HepG2 (cell line): Measurements from ENCODE around the gene TEAD3. TPM values are rescaled to one million over a fixed set of nuclear protein-coding genes. Genes with fewer than 3 reads are reported as not detected.

Experiments used
- ATAC-seq: fragments of 200-7000 bp; cut with Tn5 transposase; 3 replicates; pipeline ENCODE4 v1.9.1; 2020; ENCODE audit warnings: mild to moderate bottlenecking, moderate library complexity
- BruUV-seq: library from RNA; stranded (reverse); fragments of 400-500 nt; replicated peaks from 2 replicates; lab custom pipeline; 2021; lab: Mats Ljungman, UMichigan
- CTCF ChIA-PET: fragments of 300-600 bp; formaldehyde crosslinking; extraction: SDS; loops from one replicate; lab custom pipeline; 2021; ENCODE audit warnings: low total read pairs, inconsistent platforms, low intra/inter-chr PET ratio; lab: Yijun Ruan, JAX
- POLR2A ChIA-PET: fragments of 350-600 bp; sonication (Branson Sonifier 250); formaldehyde crosslinking; loops from one replicate; lab custom pipeline; 2020; ENCODE audit warnings: antibody characterized with exemption, inconsistent platforms; lab: Yijun Ruan, JAX
- DNase-seq: peaks from one replicate; pipeline ENCODE4 v3.0.0-alpha.2; 2015; ENCODE audit warnings: low spot score
- FAIRE-seq: peaks from 3 replicates; lab custom pipeline; 2011; peaks lifted over from hg19 to GRCh38; lab: Jason Lieb, UNC
- H2AFZ ChIP-seq: one replicate; pipeline ENCODE4 v1.6.1; 2011; ENCODE audit warnings: low read length, inconsistent platforms
- H3K27ac ChIP-seq: fragments of 300-600 bp; 3 replicates; pipeline ENCODE4 v1.8.0; 2011; ENCODE audit warnings: mixed run types, mild to moderate bottlenecking, mixed read lengths, low read length, inconsistent platforms; ENCODE audit not compliant: insufficient read depth; ENCODE audit errors: extremely low read length
- H3K27me3 ChIP-seq, 2 experiments: fragments of 200-600 bp in 1 of 2; 2 replicates in 1 of 2; 3 replicates in 1 of 2; pipeline versions ENCODE4 v1.6.0 to v1.8.0; 2011; ENCODE audit warnings: low read length in 2 of 2, mild to moderate bottlenecking in 2 of 2, moderate library complexity in 2 of 2, inconsistent platforms in 1 of 2; ENCODE audit not compliant: insufficient read depth in 2 of 2, control insufficient read depth in 1 of 2
- H3K36me3 ChIP-seq, 2 experiments: fragments of 200-600 bp in 1 of 2; replicated peaks in 1 of 2; 2 replicates in 1 of 2; 3 replicates in 1 of 2; pipeline versions ENCODE4 v1.5.1 to v1.8.0; 2011; ENCODE audit warnings: low read length in 2 of 2, inconsistent platforms in 1 of 2; ENCODE audit not compliant: insufficient read depth in 2 of 2, control insufficient read depth in 1 of 2
- H3K4me1 ChIP-seq: 2 replicates; pipeline ENCODE4 v1.5.1; 2012; ENCODE audit warnings: low read length, inconsistent platforms; ENCODE audit not compliant: insufficient read depth
- H3K4me2 ChIP-seq: 2 replicates; pipeline ENCODE4 v1.6.0; 2011; ENCODE audit warnings: low read depth, low read length, inconsistent platforms
- H3K4me3 ChIP-seq, 3 experiments: fragments of 200-600 bp in 1 of 3; sonication (generic), shearing (Covaris generic) in 1 of 3; replicated peaks in 1 of 3; 2 replicates each; pipeline ENCODE4 v1.5.1; 2011 to 2016; ENCODE audit warnings: low read length in 3 of 3, inconsistent platforms in 2 of 3, low read depth in 2 of 3, mild to moderate bottlenecking in 2 of 3, control low read depth in 1 of 3, mixed read lengths in 1 of 3; ENCODE audit not compliant: insufficient read depth in 1 of 3
- H3K79me2 ChIP-seq: one replicate; pipeline ENCODE4 v1.6.1; 2011; ENCODE audit warnings: low read length, inconsistent platforms; ENCODE audit not compliant: insufficient read depth
- H3K9ac ChIP-seq: 2 replicates; pipeline ENCODE4 v1.6.0; 2011; ENCODE audit warnings: mild to moderate bottlenecking, low read depth, low read length, inconsistent platforms; ENCODE audit not compliant: insufficient read depth
- H3K9me3 ChIP-seq: 2 replicates; pipeline ENCODE4 v1.5.1; 2012; ENCODE audit warnings: mild to moderate bottlenecking, low read length
- H4K20me1 ChIP-seq: 2 replicates; pipeline ENCODE4 v1.6.0; 2011; ENCODE audit warnings: inconsistent platforms, mild to moderate bottlenecking, low read length, moderate library complexity; ENCODE audit not compliant: insufficient read depth
- HNRNPLL ChIP-seq: fragments of 200-400 bp; formaldehyde crosslinking; IDR thresholded peaks from 2 replicates; pipeline ENCODE4 v1.6.1; 2017; ENCODE audit warnings: mild to moderate bottlenecking, low read depth, low read length; ENCODE audit not compliant: poor library complexity, severe bottlenecking
- JARID2 ChIP-seq: sonication (generic); formaldehyde crosslinking; IDR thresholded peaks from 2 replicates; pipeline ENCODE4 v1.8.1; 2023; ENCODE audit warnings: missing genetic modification reagents, inconsistent platforms; ENCODE audit not compliant: insufficient replicate concordance
- ZNF724P ChIP-seq: sonication (generic); formaldehyde crosslinking; IDR thresholded peaks from 2 replicates; pipeline ENCODE4 v1.8.0; 2022; ENCODE audit warnings: missing genetic modification reagents, borderline replicate concordance
- WGBS: methylation state at CpG from one replicate; pipeline ENCODE4 v1.1.6; 2017; ENCODE audit warnings: low lambda C conversion rate; 5-methylcytosine and 5-hydroxymethylcytosine counted together
- in situ Hi-C: cut with HindIII; loops from 2 replicates; pipeline ENCODE4 v1.10.0; 2017; ENCODE audit warnings: low pct_unique_long_range_greater_than_20kb; ENCODE audit not compliant: extremely low pct_ligation_motif_present
- intact Hi-C: fragments of 100-400 bp; cut with micrococcal nuclease; formaldehyde crosslinking; loops from one replicate; pipeline ENCODE4 v1.10.0; 2022; ENCODE audit not compliant: unreplicated experiment
- polyA plus RNA-seq, 8 experiments: library from polyadenylated mRNA; depleted of rRNA in 3 of 8; stranded (reverse) in 7 of 8; unstranded in 1 of 8; fragments of >200 nt; fragmentation: Illumina TruSeq in 4 of 8; extraction: Trizol in 4 of 8; gene quantifications; 2 replicates each; pipeline versions ENCODE4 v1.2.1 to v1.2.3, GENCODE V29; 2011 to 2016; ENCODE audit warnings: low read depth in 4 of 8, missing spikeins in 1 of 8, mixed read lengths in 1 of 8; ENCODE audit not compliant: insufficient read depth in 1 of 8
- total RNA-seq, 5 experiments: library from RNA; depleted of rRNA; stranded (reverse); fragments of >200 nt; fragmentation: Illumina TruSeq; extraction: Trizol; gene quantifications; 2 replicates each; pipeline ENCODE4 v1.2.3, GENCODE V29; 2016; ENCODE audit warnings: low read depth in 1 of 5
- TF ChIP-seq, protein P1 (sequence below): sonication (generic); formaldehyde crosslinking; IDR thresholded peaks from 2 replicates; pipeline ENCODE4 v1.4.0; 2020; ENCODE audit warnings: missing genetic modification reagents, borderline replicate concordance
- TF ChIP-seq, protein P2 (sequence below): sonication (generic); formaldehyde crosslinking; IDR thresholded peaks from 2 replicates; pipeline ENCODE4 v1.9.0; 2022; ENCODE audit warnings: missing genetic modification reagents, mild to moderate bottlenecking, borderline replicate concordance
- TF ChIP-seq, protein P3 (sequence below): sonication (generic); formaldehyde crosslinking; IDR thresholded peaks from 2 replicates; pipeline ENCODE4 v1.5.0; 2020; ENCODE audit warnings: mild to moderate bottlenecking, missing genetic modification reagents

The TEAD3 gene
- total and polyA plus RNA-seq, 2 of the 13 experiments (the other 11 are each of a cell fraction or from before 2014, with no cell fraction given): 15.1 to 16.5 TPM

DNA sequence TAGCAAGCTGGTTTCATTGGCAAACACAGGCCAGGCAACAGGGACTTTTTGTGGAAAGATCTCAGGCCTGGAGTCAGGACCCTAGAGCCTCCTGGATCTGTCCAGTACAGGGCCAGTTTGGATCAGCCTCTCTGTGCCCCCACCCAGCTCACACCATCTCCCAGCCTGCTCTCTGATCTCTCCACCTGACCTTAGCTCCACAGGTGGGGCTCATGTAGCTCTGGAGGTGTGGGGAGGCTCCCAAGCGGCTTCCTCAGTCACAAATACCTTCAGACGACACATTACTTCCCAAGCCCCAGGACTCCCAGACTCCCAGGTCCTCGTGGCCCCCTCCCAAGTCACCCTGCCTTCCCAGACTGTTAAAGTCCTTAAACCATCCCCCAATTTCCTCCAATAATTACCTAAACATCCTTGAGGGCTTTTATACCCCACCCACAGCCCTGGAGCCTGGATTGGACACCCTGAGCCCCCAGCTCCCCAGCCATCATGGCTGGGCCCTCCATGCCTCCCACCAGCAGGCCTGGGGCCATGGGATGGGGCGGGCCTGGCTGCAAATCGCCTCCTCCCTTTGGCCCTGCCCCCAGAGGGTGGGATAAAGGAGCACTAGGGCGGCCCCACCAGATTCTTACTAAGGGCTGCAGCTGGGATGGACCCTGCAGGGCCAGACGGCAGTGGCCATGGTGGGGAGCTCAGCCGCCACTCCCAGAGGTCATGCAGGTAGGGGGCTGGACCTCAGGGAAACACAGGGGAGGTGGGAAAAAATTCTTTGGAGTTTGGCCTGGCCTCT lies 60.6 kb downstream of the TEAD3 start (continued):
- peak; percentile 27 for TF ChIP-seq HNRNPLL
- TF ChIP-seq, protein P1, sequence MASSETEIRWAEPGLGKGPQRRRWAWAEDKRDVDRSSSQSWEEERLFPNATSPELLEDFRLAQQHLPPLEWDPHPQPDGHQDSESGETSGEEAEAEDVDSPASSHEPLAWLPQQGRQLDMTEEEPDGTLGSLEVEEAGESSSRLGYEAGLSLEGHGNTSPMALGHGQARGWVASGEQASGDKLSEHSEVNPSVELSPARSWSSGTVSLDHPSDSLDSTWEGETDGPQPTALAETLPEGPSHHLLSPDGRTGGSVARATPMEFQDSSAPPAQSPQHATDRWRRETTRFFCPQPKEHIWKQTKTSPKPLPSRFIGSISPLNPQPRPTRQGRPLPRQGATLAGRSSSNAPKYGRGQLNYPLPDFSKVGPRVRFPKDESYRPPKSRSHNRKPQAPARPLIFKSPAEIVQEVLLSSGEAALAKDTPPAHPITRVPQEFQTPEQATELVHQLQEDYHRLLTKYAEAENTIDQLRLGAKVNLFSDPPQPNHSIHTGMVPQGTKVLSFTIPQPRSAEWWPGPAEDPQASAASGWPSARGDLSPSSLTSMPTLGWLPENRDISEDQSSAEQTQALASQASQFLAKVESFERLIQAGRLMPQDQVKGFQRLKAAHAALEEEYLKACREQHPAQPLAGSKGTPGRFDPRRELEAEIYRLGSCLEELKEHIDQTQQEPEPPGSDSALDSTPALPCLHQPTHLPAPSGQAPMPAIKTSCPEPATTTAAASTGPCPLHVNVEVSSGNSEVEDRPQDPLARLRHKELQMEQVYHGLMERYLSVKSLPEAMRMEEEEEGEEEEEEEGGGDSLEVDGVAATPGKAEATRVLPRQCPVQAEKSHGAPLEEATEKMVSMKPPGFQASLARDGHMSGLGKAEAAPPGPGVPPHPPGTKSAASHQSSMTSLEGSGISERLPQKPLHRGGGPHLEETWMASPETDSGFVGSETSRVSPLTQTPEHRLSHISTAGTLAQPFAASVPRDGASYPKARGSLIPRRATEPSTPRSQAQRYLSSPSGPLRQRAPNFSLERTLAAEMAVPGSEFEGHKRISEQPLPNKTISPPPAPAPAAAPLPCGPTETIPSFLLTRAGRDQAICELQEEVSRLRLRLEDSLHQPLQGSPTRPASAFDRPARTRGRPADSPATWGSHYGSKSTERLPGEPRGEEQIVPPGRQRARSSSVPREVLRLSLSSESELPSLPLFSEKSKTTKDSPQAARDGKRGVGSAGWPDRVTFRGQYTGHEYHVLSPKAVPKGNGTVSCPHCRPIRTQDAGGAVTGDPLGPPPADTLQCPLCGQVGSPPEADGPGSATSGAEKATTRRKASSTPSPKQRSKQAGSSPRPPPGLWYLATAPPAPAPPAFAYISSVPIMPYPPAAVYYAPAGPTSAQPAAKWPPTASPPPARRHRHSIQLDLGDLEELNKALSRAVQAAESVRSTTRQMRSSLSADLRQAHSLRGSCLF (CRISPR knock-in tag): no peak

DNA sequence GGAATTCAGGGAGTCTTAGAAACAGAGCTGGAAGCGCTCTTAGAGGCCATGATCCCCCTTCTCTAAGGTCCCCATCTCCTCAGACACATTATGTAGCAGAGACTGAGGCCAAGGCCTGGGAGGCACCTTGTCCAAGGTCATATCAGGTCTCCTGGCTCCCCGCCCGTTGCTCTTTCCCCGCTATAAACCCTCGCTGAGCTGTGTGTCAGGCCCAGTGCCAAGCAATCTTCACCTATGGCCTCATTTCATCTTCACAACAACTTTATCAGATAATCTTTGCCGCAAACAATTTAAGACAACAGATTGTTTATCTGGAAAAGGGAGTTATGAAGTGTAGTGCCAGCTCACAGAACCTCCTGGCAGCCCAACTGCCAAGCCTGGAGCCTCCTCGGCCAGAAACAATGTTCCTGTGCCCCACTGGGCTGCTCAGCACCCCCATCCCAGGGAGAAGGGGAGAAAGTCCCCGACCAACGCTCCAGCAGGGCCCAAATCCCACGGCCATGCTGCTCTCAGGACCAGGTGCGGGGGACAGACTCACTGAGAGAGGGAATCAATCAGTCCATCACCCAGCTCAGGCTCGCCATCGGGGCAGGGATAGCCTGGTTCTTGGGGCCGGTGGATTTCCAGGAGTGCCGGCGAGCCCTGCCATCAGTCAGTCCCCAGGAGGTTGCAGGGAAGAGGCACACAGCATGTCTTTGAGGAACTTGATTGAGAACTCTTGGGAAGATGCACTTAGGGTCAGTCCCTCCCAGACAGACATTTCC lies 61.6 kb downstream of the TEAD3 start:
- no peak overlapping the region for H3K27ac ChIP-seq
- no peaks in the 10 kb centered on the region for H3K36me3 ChIP-seq
- CTCF ChIA-PET: no interaction called here
- no peak for DNase-seq
- intact Hi-C loops: no loop called here
- H3K9me3 ChIP-seq: no peaks in the 10 kb centered on the region; the same call in 1 of the 2 replicates
- WGBS: 24% methylated on average over 12 of the region's 16 CpGs
- POLR2A ChIA-PET: interaction anchor here (0.9 to 1.6 kb wide), 3 partner anchors 8 to 107 kb away, joined by 3 to 4 read pairs (median 3); no protein-coding TSS in a partner anchor
- H3K27me3 ChIP-seq: peaks cover 2 to 16% of the 10 kb centered on the region in 2 experiments; a peak in 2 of 5 replicates
- FAIRE-seq: no peak
- no peak overlapping the region for H3K4me3 ChIP-seq
- no peaks in the 10 kb centered on the region for H3K79me2 ChIP-seq
- no peak overlapping the region for H3K9ac ChIP-seq
- H4K20me1 ChIP-seq: no peaks in the 10 kb centered on the region
- BruUV-seq: no TSS peak
- in situ Hi-C loops: no loop called here
- H3K4me2 ChIP-seq: peak overlapping the region; percentile 8; the same call in 1 of the 2 replicates
- peaks cover 59% of the 10 kb centered on the region for H3K4me1 ChIP-seq
- peak; percentile 27 for ATAC-seq
- no peak overlapping the region for H2AFZ ChIP-seq
- TF ChIP-seq JARID2 (no peak), ZNF724P (CRISPR knock-in tag) (no peak)
- TF ChIP-seq, protein P2, sequence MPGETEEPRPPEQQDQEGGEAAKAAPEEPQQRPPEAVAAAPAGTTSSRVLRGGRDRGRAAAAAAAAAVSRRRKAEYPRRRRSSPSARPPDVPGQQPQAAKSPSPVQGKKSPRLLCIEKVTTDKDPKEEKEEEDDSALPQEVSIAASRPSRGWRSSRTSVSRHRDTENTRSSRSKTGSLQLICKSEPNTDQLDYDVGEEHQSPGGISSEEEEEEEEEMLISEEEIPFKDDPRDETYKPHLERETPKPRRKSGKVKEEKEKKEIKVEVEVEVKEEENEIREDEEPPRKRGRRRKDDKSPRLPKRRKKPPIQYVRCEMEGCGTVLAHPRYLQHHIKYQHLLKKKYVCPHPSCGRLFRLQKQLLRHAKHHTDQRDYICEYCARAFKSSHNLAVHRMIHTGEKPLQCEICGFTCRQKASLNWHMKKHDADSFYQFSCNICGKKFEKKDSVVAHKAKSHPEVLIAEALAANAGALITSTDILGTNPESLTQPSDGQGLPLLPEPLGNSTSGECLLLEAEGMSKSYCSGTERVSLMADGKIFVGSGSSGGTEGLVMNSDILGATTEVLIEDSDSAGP (CRISPR knock-in tag): 0 out of 2 replicates have a peak, but pooled peaks have one; percentile 31
- TF ChIP-seq, protein P3, sequence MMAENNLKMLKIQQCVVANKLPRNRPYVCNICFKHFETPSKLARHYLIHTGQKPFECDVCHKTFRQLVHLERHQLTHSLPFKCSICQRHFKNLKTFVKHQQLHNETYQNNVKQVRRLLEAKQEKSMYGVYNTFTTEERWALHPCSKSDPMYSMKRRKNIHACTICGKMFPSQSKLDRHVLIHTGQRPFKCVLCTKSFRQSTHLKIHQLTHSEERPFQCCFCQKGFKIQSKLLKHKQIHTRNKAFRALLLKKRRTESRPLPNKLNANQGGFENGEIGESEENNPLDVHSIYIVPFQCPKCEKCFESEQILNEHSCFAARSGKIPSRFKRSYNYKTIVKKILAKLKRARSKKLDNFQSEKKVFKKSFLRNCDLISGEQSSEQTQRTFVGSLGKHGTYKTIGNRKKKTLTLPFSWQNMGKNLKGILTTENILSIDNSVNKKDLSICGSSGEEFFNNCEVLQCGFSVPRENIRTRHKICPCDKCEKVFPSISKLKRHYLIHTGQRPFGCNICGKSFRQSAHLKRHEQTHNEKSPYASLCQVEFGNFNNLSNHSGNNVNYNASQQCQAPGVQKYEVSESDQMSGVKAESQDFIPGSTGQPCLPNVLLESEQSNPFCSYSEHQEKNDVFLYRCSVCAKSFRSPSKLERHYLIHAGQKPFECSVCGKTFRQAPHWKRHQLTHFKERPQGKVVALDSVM: 0 out of 2 replicates have a peak, but pooled peaks have one; percentile 14
